GM23338 (cell line): ENCODE measurements around the gene ADGRF3.

Experiments used
- CREB1 ChIP-seq: fragments of 250-450 bp; sonication (Bioruptor Pico); IDR thresholded peaks from 2 replicates; pipeline ENCODE4 v1.5.0; 2020; ENCODE audit warnings: low read depth, mild to moderate bottlenecking, moderate library complexity
- EZH2 ChIP-seq: fragments of 200-600 bp; sonication (generic); IDR thresholded peaks from one replicate; pipeline ENCODE4 v1.8.0; 2017; ENCODE audit warnings: antibody characterized with exemption, mild to moderate bottlenecking, low read depth; ENCODE audit not compliant: unreplicated experiment
- EZH2phosphoT487 ChIP-seq: fragments of 200-600 bp; sonication (generic); IDR thresholded peaks from one replicate; pipeline ENCODE4 v1.8.1; 2018; ENCODE audit warnings: antibody characterized with exemption; ENCODE audit not compliant: unreplicated experiment
- JUNB ChIP-seq: IDR thresholded peaks from one replicate; pipeline ENCODE4 v1.6.1; 2016; ENCODE audit warnings: antibody characterized with exemption; ENCODE audit not compliant: unreplicated experiment
- POLR2AphosphoS5 ChIP-seq: IDR thresholded peaks from 2 replicates; pipeline ENCODE4 v1.6.1; 2016; ENCODE audit warnings: antibody characterized with exemption, low read depth
- ZNF114 ChIP-seq: fragments of 250-450 bp; sonication (Bioruptor Pico); IDR thresholded peaks from 2 replicates; pipeline ENCODE4 v1.5.0; 2020; ENCODE audit warnings: mild to moderate bottlenecking, moderate library complexity
- ZNF331 ChIP-seq: fragments of 250-450 bp; sonication (Bioruptor Pico); IDR thresholded peaks from 2 replicates; pipeline ENCODE4 v1.5.0; 2020; ENCODE audit warnings: low read depth, mild to moderate bottlenecking, moderate library complexity
- TF ChIP-seq, protein P1 (sequence below), 2 experiments: fragments of 200-600 bp in 1 of 2; sonication (generic) in 1 of 2; conservative IDR thresholded peaks; 2 replicates each; pipeline versions ENCODE4 v1.5.1 to v1.6.1; 2016 to 2017; ENCODE audit warnings: antibody characterized with exemption in 2 of 2, low read depth in 2 of 2, mild to moderate bottlenecking in 2 of 2, moderate library complexity in 1 of 2
- TF ChIP-seq, protein P2 (sequence below): IDR thresholded peaks from one replicate; pipeline ENCODE4 v1.6.1; 2018; ENCODE audit warnings: antibody characterized with exemption; ENCODE audit not compliant: unreplicated experiment

DNA sequence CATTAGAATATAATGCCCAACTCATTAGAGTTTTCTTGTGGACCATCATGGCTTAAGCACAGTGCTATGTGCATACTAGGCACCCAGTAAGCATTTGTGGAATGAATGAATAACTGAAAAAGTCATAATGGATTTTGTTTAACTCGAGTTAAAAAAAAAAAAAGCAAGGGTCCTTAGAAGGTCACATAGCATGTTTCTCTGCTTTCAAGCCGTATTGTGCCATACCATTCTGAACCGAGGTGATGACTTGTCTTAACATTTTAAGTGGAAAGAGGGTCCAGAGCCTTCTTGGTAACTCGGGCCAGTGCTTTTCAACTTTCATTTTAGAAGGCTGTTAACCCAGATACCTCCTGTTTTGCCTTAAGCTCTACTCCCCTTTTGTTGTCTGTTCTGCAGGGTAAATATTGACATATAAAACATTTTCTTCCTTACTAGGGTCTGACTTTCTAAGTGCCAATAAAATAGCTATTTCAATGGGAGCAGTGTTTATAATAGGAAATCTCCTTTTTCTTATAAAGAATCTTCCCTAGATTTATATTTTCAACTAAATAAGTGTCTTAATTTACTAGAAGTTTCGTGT is 787 bp upstream of the ADGRF3 start:
- TF ChIP-seq, protein P1, sequence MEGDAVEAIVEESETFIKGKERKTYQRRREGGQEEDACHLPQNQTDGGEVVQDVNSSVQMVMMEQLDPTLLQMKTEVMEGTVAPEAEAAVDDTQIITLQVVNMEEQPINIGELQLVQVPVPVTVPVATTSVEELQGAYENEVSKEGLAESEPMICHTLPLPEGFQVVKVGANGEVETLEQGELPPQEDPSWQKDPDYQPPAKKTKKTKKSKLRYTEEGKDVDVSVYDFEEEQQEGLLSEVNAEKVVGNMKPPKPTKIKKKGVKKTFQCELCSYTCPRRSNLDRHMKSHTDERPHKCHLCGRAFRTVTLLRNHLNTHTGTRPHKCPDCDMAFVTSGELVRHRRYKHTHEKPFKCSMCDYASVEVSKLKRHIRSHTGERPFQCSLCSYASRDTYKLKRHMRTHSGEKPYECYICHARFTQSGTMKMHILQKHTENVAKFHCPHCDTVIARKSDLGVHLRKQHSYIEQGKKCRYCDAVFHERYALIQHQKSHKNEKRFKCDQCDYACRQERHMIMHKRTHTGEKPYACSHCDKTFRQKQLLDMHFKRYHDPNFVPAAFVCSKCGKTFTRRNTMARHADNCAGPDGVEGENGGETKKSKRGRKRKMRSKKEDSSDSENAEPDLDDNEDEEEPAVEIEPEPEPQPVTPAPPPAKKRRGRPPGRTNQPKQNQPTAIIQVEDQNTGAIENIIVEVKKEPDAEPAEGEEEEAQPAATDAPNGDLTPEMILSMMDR (conservative IDR thresholded peaks at IDR 0.05; ENCODE audit: low read depth in 2 of 2), result no peak
- TF ChIP-seq JUNB, result no peak
- no peak for TF ChIP-seq ZNF331 (CRISPR knock-in tag)
- no peak for TF ChIP-seq POLR2AphosphoS5
- TF ChIP-seq EZH2phosphoT487, result no peak
- no peak for TF ChIP-seq EZH2
- TF ChIP-seq, protein P2, sequence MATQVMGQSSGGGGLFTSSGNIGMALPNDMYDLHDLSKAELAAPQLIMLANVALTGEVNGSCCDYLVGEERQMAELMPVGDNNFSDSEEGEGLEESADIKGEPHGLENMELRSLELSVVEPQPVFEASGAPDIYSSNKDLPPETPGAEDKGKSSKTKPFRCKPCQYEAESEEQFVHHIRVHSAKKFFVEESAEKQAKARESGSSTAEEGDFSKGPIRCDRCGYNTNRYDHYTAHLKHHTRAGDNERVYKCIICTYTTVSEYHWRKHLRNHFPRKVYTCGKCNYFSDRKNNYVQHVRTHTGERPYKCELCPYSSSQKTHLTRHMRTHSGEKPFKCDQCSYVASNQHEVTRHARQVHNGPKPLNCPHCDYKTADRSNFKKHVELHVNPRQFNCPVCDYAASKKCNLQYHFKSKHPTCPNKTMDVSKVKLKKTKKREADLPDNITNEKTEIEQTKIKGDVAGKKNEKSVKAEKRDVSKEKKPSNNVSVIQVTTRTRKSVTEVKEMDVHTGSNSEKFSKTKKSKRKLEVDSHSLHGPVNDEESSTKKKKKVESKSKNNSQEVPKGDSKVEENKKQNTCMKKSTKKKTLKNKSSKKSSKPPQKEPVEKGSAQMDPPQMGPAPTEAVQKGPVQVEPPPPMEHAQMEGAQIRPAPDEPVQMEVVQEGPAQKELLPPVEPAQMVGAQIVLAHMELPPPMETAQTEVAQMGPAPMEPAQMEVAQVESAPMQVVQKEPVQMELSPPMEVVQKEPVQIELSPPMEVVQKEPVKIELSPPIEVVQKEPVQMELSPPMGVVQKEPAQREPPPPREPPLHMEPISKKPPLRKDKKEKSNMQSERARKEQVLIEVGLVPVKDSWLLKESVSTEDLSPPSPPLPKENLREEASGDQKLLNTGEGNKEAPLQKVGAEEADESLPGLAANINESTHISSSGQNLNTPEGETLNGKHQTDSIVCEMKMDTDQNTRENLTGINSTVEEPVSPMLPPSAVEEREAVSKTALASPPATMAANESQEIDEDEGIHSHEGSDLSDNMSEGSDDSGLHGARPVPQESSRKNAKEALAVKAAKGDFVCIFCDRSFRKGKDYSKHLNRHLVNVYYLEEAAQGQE, result no peak
- TF ChIP-seq CREB1 (CRISPR knock-in tag), result no peak
- no peak for TF ChIP-seq ZNF114 (CRISPR knock-in tag)
